ENCODE data around the gene PCSK2.

- TF ChIP-seq POLR2A (IDR thresholded peaks at IDR 0.05; ENCODE audit: low read depth, low read length), result no peak
- TF ChIP-seq MAX (IDR thresholded peaks at IDR 0.05; ENCODE audit: insufficient read depth, insufficient read length), result no peak
- TF ChIP-seq CTCF (IDR thresholded peaks at IDR 0.05; ENCODE audit: extremely low read depth in 1 of 2, insufficient read depth in 1 of 2, low read depth in 1 of 2, low read length in 2 of 2), result no peak
- TF ChIP-seq FOS (IDR thresholded peaks at IDR 0.05; ENCODE audit: borderline replicate concordance, insufficient read depth, low read length), result no peak
- TF ChIP-seq MYC (IDR thresholded peaks at IDR 0.05; ENCODE audit: low read depth, low read length), result no peak
- TF ChIP-seq EZH2 (IDR thresholded peaks at IDR 0.05; ENCODE audit: borderline replicate concordance, low read depth, low read length, severe bottlenecking), result no peak
- TF ChIP-seq POLR2AphosphoS5 (IDR thresholded peaks at IDR 0.05; ENCODE audit: insufficient read depth, low read depth, low read length), result no peak
Measured at GRCh38 chr20:17479063-17479657, 252.3 kb downstream of the PCSK2 start.

All from endothelial cell of umbilical vein (primary cell).